Activated CD8-positive, alpha-beta memory T cell treated with anti-CD3 and anti-CD28 coated beads for 48 hours (primary cell): Measurements from ENCODE around the gene DIO2.

Experiments used
- DNase-seq, 3 experiments: peaks; one replicate each; pipeline ENCODE4 v3.0.0-alpha.2; 2020; ENCODE audit warnings: low read depth in 2 of 3, low spot score in 2 of 3

The DIO2 gene

DNA sequence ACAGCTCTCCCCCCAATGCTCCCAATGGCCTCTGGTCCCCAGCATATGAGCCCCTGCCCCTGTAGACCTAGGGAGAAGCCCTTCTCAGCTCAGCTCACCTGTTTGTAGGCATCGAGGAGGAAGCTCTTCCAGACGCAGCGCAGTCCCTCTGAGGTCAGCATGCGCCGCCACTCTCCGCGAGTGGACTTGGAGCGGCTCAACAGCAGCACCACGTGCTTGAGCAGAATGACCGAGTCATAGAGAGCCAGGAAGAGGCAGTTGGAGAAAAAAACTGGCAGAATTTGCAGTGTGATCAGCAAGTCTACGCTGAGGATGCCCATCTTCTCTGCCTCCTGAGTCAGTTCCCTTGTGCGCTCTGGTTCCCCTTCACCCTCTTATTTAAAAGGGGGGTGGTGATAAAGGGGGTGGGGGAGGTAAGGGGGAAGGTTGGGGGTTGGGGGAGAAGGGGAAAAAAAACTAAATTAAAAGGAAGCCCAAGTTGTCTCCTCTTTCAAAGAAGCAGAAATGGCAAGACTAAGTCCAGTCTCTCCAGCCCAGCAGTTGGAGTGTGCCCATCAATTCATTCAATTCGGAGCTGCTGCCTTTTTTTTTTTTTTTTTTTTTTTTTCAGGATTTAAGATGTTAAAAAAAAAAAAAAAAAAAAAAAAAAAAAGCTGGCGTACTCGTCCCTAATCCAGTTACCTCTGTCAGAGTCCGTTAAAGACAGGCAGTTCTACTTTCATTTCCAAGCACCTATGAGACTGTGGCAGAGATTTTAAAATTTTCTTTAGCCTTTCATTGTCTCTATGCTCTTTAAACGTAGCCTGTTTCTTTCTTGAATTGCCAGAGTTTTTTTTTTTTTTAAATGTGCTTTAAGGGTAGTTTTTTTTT lies at the start of gene DIO2:
Gene DIO2, minus strand, starts transcription at position 352 of the 870 bp plus-strand sequence. Its CDS starts 32 bp downstream, at position 320.
- no peak for DNase-seq

DNA sequence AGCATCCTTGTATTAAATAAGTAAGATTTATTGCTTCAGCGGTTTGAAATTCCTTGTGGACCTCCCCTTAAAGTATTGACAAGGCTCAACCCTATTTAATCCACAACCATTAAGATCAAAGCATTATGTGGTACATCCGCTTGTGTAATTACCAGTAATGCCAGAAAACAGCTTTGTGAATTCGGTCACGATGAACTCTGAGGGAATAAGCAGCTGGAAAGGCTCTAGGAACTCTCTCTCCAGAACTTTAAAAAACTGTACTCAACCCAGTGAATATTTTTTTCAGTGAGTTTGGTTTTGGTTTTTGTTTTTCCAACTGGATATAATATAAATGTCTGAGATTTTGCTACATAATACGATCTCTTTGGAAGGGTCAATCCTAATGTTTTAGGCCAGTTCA lies 49.3 kb upstream of the DIO2 start:
- no peak for DNase-seq

GRCh38 chr14:80239631-80240030 lies 28.3 kb upstream of the DIO2 start:
- DNase-seq, result no peak

DNA sequence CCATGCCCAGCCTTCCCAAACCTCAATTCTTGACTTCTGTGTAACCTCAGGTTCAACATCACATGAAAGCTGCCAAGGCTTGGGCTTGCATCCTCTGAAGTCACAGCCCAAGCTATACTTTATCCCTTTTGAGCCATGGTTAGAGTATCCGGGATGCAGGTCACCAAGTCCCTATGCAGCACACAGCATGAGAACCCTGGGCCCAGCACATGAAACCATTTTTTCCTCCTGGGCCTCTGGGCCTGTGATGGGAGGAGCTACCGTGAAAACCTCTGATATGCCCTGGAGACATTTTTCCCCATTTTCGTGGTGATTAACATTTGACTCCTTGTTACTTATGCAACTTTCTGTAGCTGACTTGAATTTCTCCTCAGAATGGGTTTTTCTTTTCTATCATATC lies 25.8 kb upstream of the DIO2 start:
- DNase-seq, result no peak

GRCh38 chr14:80233470-80234089 lies 22.3 kb upstream of the DIO2 start:
- no peak for DNase-seq

DNA sequence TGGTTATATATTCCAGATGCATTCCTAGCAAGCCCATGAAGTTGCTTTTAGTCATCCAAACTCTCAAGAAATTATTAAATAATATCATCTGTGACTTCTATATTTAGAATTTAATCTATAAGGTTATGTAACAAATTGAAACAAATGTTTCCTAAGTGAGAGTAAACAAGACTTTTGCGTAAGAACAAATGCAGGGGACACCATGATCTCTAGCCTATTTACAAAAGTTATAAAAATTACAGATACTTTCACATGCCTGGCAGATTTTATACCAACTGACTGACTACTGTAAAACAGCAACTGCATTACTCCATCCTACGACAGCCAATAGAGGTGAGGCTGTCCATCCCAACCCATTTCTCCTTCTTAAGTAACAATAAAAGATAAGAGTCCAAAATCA lies 20.4 kb upstream of the DIO2 start:
- DNase-seq, result no peak

GRCh38 chr14:80223696-80224465 lies 12.6 kb upstream of the DIO2 start:
- no peak for DNase-seq

DNA sequence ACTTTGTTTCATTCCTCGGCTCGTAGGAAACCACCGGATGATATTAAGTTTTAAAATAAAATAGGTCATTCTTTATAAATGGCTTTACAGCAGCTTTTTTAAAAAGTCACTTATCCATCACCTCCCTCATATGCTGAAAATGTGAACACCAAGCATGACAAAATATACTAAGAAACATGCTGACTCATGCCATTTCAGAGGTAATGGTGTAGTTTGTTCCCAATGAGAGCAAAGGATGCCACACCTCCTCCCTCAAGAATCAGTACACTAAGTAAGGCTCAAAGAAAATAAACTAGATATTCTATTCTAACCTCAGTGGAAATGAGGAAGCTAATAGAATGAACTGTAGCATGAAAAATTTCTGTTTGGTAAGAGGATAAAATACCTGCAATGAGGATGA lies 5.5 kb upstream of the DIO2 start:
- DNase-seq, result no peak

- DNase-seq, result no peak
Observed at GRCh38 chr14:80215756-80216581, 4.7 kb upstream of the DIO2 start.

- DNase-seq, result no peak
Observed at GRCh38 chr14:80215081-80215480, 3.8 kb upstream of the DIO2 start.

- DNase-seq, result no peak
Observed at GRCh38 chr14:80213602-80214001, 2.3 kb upstream of the DIO2 start.

- no peak for DNase-seq
Observed at GRCh38 chr14:80212023-80212397, 706 bp upstream of the DIO2 start.

DNA sequence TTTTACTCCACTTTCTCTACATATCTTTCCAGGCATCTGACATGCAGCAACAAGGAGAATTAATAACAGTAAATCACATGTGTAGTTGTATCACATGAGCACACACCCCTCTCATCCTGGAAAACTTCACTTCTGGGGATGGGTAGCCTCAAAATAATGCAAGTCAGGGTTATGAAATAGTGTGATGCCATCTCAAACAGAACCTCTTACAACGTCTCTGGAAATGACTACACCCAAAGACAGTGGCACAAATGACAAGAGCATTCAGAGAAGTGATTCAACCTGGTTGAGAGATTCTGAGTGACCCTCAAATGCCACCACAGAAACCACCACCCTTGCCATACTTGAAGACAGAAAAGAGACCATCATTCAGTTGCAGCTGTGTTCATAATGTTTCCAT lies 2.8 kb downstream of the DIO2 start:
- DNase-seq, result no peak

GRCh38 chr14:80206351-80207080 lies 4.8 kb downstream of the DIO2 start:
- DNase-seq, result no peak

- peak in 1 of 3 experiments; percentile 0 for DNase-seq
Observed at GRCh38 chr14:80202888-80203562, 8.3 kb downstream of the DIO2 start.

GRCh38 chr14:80200093-80200492 lies 11.2 kb downstream of the DIO2 start:
- DNase-seq, result no peak

DNA sequence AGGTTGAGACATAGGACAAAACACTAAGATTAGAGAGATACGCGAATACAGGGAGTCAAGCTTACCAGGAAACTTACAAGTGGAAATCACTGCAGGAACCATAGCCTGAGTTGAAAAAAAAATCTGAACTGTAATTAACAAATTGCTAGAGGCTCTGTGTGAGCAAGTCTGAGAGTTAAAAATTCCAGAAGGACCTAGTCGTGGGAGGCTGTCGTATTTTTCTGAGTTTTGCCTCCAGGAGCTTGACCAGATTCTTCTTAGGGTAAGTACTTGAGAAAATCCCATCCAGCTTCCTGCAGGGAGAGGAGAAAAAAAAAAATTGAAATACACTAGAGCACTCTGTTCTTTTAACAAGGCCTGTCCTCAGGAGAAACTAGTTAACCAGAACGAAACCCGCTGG lies 22.7 kb downstream of the DIO2 start:
- DNase-seq, result no peak

GRCh38 chr14:80186301-80186800 lies 25.0 kb downstream of the DIO2 start:
- no peak for DNase-seq

- DNase-seq, result no peak
Observed at GRCh38 chr14:80176893-80177292, 34.4 kb downstream of the DIO2 start.
